Measurements from ENCODE around the gene CDH12.

Gene CDH12

DNA sequence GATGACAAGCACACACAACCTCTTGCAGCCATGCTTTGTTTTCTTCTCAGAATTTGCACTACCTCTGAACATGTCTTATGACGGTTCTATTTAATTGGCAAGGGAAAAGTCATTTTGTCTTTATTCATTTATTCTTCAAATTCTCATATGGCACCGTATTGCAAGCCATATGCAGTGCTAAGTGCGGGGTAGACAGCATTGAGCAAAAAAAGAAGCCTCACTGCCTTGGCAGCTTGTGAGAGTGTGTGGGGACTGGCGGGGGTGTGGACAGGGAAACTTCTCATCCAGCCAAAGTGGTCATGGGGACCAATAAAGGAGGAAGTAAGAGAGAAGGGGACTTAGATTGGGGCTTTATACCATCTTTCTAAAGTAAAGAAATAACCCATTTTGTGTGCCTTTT, 160.0 kb downstream of the CDH12 start:
- TF ChIP-seq POLR2AphosphoS5 (IDR thresholded peaks at IDR 0.05; ENCODE audit: low read depth, low read length) (no peak), FOXP2 (optimal IDR thresholded peaks at IDR 0.05; ENCODE audit: borderline replicate concordance, extremely low read depth, extremely low read length, insufficient read depth) (no peak), SIN3A (IDR thresholded peaks at IDR 0.05; ENCODE audit: borderline replicate concordance, insufficient read depth, low read length) (no peak), TAF1 (IDR thresholded peaks at IDR 0.05; ENCODE audit: borderline replicate concordance, insufficient read depth, low read length) (no peak)
- TF ChIP-seq, protein P1, sequence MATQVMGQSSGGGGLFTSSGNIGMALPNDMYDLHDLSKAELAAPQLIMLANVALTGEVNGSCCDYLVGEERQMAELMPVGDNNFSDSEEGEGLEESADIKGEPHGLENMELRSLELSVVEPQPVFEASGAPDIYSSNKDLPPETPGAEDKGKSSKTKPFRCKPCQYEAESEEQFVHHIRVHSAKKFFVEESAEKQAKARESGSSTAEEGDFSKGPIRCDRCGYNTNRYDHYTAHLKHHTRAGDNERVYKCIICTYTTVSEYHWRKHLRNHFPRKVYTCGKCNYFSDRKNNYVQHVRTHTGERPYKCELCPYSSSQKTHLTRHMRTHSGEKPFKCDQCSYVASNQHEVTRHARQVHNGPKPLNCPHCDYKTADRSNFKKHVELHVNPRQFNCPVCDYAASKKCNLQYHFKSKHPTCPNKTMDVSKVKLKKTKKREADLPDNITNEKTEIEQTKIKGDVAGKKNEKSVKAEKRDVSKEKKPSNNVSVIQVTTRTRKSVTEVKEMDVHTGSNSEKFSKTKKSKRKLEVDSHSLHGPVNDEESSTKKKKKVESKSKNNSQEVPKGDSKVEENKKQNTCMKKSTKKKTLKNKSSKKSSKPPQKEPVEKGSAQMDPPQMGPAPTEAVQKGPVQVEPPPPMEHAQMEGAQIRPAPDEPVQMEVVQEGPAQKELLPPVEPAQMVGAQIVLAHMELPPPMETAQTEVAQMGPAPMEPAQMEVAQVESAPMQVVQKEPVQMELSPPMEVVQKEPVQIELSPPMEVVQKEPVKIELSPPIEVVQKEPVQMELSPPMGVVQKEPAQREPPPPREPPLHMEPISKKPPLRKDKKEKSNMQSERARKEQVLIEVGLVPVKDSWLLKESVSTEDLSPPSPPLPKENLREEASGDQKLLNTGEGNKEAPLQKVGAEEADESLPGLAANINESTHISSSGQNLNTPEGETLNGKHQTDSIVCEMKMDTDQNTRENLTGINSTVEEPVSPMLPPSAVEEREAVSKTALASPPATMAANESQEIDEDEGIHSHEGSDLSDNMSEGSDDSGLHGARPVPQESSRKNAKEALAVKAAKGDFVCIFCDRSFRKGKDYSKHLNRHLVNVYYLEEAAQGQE (IDR thresholded peaks at IDR 0.05; ENCODE audit: insufficient read depth in 1 of 2, low read depth in 2 of 2, low read length in 2 of 2) = no peak

DNA sequence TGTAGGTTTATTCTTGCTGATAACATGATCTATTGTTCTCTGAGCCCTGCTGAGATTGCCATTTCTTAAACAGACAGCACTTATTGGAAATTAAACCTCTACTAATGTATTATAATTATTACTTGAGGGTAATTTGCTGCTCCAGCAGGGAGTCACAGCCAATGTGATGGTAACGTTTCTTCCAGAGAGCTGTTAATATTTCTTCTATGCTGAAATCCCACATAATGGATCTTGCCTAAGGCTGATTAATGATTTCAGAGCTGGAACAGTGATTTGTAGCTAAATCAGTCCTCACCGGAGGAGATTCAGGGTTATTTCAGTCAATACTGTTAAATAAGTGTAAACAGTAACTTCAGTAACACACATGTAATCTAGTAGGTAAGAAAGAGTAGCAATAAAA, 170.1 kb downstream of the CDH12 start:
- TF ChIP-seq SIN3A (IDR thresholded peaks at IDR 0.05; ENCODE audit: borderline replicate concordance, insufficient read depth, low read length) (no peak), POLR2AphosphoS5 (IDR thresholded peaks at IDR 0.05; ENCODE audit: low read depth, low read length) (no peak), TAF1 (IDR thresholded peaks at IDR 0.05; ENCODE audit: borderline replicate concordance, insufficient read depth, low read length) (no peak), FOXP2 (optimal IDR thresholded peaks at IDR 0.05; ENCODE audit: borderline replicate concordance, extremely low read depth, extremely low read length, insufficient read depth) (no peak)
- TF ChIP-seq, protein P1 (IDR thresholded peaks at IDR 0.05; ENCODE audit: insufficient read depth in 1 of 2, low read depth in 2 of 2, low read length in 2 of 2) = no peak

DNA sequence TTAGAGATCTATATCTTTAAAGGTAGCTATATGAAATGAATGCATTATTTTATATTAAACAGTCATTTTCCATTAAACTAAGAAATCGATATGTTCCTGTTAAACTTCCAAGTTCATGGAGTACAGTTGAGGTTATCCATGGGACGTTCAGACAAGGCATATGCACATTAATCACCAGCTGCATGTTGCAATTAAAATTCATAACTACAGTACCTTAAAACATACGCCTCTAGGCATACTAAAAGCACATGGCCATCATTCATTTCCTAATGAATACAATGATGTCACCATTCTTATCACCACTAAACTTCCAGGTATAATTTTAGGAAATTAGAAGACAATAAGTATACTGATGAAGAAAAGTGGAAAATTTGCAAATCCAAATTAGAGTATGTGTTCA, 174.3 kb downstream of the CDH12 start:
- TF ChIP-seq FOXP2 (optimal IDR thresholded peaks at IDR 0.05; ENCODE audit: borderline replicate concordance, extremely low read depth, extremely low read length, insufficient read depth) (no peak), TAF1 (IDR thresholded peaks at IDR 0.05; ENCODE audit: borderline replicate concordance, insufficient read depth, low read length) (no peak)

DNA sequence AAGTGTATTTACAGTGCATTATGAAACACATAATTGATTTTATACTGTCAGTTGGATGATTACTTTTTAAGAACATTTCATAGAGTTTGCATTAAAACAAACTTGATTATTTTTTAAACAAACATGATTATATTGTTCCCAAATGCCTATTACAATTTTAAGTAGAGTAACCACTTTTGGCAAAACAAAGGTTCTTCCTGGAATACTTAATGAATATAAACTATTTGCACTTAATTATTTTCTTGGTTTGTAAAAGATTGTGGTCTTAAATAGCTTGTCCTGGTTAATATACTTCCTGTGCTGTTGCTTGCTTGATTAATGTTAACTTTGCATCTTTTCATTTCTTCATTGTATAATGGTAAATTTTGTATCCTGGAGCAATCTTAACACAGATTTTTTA, 180.0 kb downstream of the CDH12 start:
- TF ChIP-seq, protein P1 (IDR thresholded peaks at IDR 0.05; ENCODE audit: insufficient read depth in 1 of 2, low read depth in 2 of 2, low read length in 2 of 2) = no peak
- TF ChIP-seq SIN3A (IDR thresholded peaks at IDR 0.05; ENCODE audit: borderline replicate concordance, insufficient read depth, low read length) = no peak
- TF ChIP-seq POLR2AphosphoS5 (IDR thresholded peaks at IDR 0.05; ENCODE audit: low read depth, low read length) = no peak
- no peak for TF ChIP-seq TAF1 (IDR thresholded peaks at IDR 0.05; ENCODE audit: borderline replicate concordance, insufficient read depth, low read length)
- TF ChIP-seq FOXP2 (optimal IDR thresholded peaks at IDR 0.05; ENCODE audit: borderline replicate concordance, extremely low read depth, extremely low read length, insufficient read depth) = no peak

DNA sequence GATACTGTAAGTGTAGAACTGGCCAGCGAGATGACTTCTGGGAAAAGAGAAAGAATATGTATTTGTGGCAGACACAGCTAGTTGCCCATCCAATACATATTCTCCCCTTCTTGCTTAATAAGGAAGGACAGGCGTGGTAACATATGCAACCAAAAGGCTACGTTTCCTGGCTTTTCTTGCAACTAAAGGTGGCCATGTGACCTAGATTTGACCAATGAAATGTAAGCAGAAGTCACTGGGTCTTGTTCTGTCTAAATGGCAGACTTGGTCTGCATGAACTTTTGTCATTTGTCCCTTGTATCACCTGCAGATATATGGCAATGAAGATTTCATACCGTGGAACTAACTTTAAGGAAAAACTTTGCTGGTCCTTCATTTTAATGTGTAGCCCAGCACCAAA, 183.8 kb downstream of the CDH12 start:
- TF ChIP-seq POLR2AphosphoS5 (IDR thresholded peaks at IDR 0.05; ENCODE audit: low read depth, low read length) (no peak), SIN3A (IDR thresholded peaks at IDR 0.05; ENCODE audit: borderline replicate concordance, insufficient read depth, low read length) (no peak), TAF1 (IDR thresholded peaks at IDR 0.05; ENCODE audit: borderline replicate concordance, insufficient read depth, low read length) (no peak), FOXP2 (optimal IDR thresholded peaks at IDR 0.05; ENCODE audit: borderline replicate concordance, extremely low read depth, extremely low read length, insufficient read depth) (no peak)
- TF ChIP-seq, protein P1 (IDR thresholded peaks at IDR 0.05; ENCODE audit: insufficient read depth in 1 of 2, low read depth in 2 of 2, low read length in 2 of 2) = no peak

All from PFSK-1 (cell line).